Parathyroid adenoma (tissue), 2 donors: ENCODE results near the gene CEP89.
"Not testable (repeated sequence)": the region's sequence is repeated elsewhere in the genome, so short reads cannot be mapped to it uniquely, and the experiment has no call there.

Experiments used
- H2AFZ ChIP-seq: fragments of 300-600 bp; sonication (generic); one replicate; pipeline ENCODE4 v1.7.0; 2017; ENCODE audit warnings: antibody characterized with exemption, mild to moderate bottlenecking
- H3K27ac ChIP-seq: fragments of 300-600 bp; sonication (generic); one replicate; pipeline ENCODE4 v1.7.0; 2017
- H3K27me3 ChIP-seq: fragments of 300-600 bp; sonication (generic); one replicate; pipeline ENCODE4 v1.7.0; 2017; ENCODE audit warnings: low read length; ENCODE audit not compliant: control insufficient read depth, insufficient read depth
- H3K36me3 ChIP-seq: fragments of 300-600 bp; sonication (generic); one replicate; pipeline ENCODE4 v1.7.0; 2017; ENCODE audit warnings: low read length; ENCODE audit not compliant: control insufficient read depth, insufficient read depth
- H3K4me1 ChIP-seq: fragments of 300-600 bp; sonication (generic); one replicate; pipeline ENCODE4 v1.7.0; 2017; ENCODE audit warnings: control low read depth
- H3K4me2 ChIP-seq: fragments of 300-600 bp; sonication (generic); one replicate; pipeline ENCODE4 v1.7.0; 2017; ENCODE audit warnings: low read length
- H3K4me3 ChIP-seq: fragments of 300-600 bp; sonication (generic); one replicate; pipeline ENCODE4 v1.7.0; 2017; ENCODE audit warnings: low read depth, low read length
- H3K79me2 ChIP-seq: fragments of 300-600 bp; sonication (generic); one replicate; pipeline ENCODE4 v1.7.0; 2017; ENCODE audit warnings: control low read depth
- H3K9ac ChIP-seq: fragments of 300-600 bp; sonication (generic); one replicate; pipeline ENCODE4 v1.7.0; 2017; ENCODE audit warnings: mild to moderate bottlenecking
- H3K9me3 ChIP-seq: fragments of 300-600 bp; sonication (generic); one replicate; pipeline ENCODE4 v1.7.0; 2017; ENCODE audit warnings: low read length; ENCODE audit not compliant: control insufficient read depth
- TF ChIP-seq, protein P1 (sequence below): fragments of 300-600 bp; sonication (generic); IDR thresholded peaks from one replicate; pipeline ENCODE4 v1.7.0; 2017; ENCODE audit warnings: antibody characterized with exemption, mild to moderate bottlenecking
- donor health status: primary hyperparathyroidism.

The CEP89 gene

DNA sequence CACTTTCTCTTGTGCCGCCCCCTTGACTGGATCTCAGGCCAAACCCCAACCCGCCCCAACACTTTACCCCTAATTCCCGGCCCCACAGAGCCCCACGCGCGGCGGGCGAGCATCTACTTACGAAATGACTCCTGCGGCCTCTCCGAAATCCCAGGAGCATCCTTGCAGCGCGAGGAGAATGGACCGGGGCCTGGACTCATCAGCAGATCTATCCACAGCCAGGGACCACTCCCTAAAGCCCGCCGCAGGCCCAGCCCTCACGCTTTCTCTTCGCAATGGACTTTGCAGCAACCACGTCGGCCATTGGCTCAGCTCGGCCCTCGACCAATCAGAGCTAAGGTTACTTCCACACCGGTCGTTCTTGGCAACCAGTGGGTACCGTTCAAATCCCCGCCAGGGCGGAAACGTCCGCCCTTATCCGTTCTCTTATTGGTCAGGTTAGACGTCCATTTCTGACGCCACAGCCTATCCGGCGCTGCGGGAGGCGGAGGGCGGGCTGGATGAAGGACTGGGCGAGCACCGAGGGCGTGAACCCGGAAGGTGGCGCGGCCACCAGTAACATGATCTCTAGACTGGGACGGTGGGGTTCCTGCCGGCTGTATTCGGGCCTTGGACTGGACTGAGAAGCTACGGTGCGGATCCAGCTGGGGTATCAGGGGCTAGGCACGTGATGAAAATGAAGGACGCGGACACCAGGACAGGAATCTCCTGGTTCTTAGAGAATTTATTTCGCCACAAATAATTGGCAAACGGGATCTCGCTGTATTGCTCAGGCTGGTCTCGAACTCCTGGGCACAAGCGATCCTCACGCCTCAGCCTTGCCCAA, at the start of gene CEP89, which contains the start of gene FAAP24:
TSS of gene CEP89 (minus strand) at position 244 of the 826 bp plus-strand sequence. CDS start at position 160, 84 bp downstream.
TSS of gene FAAP24 (plus strand) at position 528 of the 826 bp plus-strand sequence. CDS start 955 bp downstream, outside the sequence.
- Histone ChIP-seq H3K4me3 (peak within 1 kb of the TSS; percentile 89), H2AFZ (peak within 1 kb of the TSS; percentile 99), H3K36me3 (no peaks in the 10 kb centered on the region), H3K27me3 (no peaks in the 10 kb centered on the region), H3K9me3 (no peaks in the 10 kb centered on the region), H3K4me1 (no peaks in the 10 kb centered on the region), H3K4me2 (peak within 1 kb of the TSS; percentile 80), H3K27ac (peak within 1 kb of the TSS; percentile 43), H3K79me2 (peaks cover 4% of the 10 kb centered on the region), H3K9ac (no peak within 1 kb of the TSS)
- TF ChIP-seq, protein P1, sequence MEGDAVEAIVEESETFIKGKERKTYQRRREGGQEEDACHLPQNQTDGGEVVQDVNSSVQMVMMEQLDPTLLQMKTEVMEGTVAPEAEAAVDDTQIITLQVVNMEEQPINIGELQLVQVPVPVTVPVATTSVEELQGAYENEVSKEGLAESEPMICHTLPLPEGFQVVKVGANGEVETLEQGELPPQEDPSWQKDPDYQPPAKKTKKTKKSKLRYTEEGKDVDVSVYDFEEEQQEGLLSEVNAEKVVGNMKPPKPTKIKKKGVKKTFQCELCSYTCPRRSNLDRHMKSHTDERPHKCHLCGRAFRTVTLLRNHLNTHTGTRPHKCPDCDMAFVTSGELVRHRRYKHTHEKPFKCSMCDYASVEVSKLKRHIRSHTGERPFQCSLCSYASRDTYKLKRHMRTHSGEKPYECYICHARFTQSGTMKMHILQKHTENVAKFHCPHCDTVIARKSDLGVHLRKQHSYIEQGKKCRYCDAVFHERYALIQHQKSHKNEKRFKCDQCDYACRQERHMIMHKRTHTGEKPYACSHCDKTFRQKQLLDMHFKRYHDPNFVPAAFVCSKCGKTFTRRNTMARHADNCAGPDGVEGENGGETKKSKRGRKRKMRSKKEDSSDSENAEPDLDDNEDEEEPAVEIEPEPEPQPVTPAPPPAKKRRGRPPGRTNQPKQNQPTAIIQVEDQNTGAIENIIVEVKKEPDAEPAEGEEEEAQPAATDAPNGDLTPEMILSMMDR = peak; percentile 16

- H3K9ac ChIP-seq, H3K4me1 ChIP-seq, H3K9me3 ChIP-seq, H3K4me3 ChIP-seq, H3K36me3 ChIP-seq, H3K27ac ChIP-seq, H3K27me3 ChIP-seq, H3K79me2 ChIP-seq, H2AFZ ChIP-seq, H3K4me2 ChIP-seq: not testable (repeated sequence)
Observed at GRCh38 chr19:33010891-33011290, 39.1 kb upstream of the CEP89 start.

- no peaks in the 10 kb centered on the region for H3K9me3 ChIP-seq
- no peak overlapping the region for H3K4me3 ChIP-seq
- TF ChIP-seq, protein P1 = no peak
- H3K4me1 ChIP-seq = peaks cover 10% of the 10 kb centered on the region
- H3K27ac ChIP-seq = no peak overlapping the region
- H3K9ac ChIP-seq = no peak overlapping the region
- no peak overlapping the region for H3K4me2 ChIP-seq
- no peak overlapping the region for H2AFZ ChIP-seq
- no peaks in the 10 kb centered on the region for H3K27me3 ChIP-seq
- no peaks in the 10 kb centered on the region for H3K79me2 ChIP-seq
- H3K36me3 ChIP-seq = no peaks in the 10 kb centered on the region
Observed at GRCh38 chr19:33008738-33009137, 37.0 kb upstream of the CEP89 start.

GRCh38 chr19:33005440-33005839, 33.7 kb upstream of the CEP89 start:
- Histone ChIP-seq H3K4me1 (peaks cover 21% of the 10 kb centered on the region), H3K4me2 (no peak overlapping the region), H2AFZ (peak overlapping the region; percentile 14), H3K79me2 (peaks cover 6% of the 10 kb centered on the region), H3K4me3 (no peak overlapping the region), H3K9me3 (no peaks in the 10 kb centered on the region), H3K36me3 (no peaks in the 10 kb centered on the region), H3K27me3 (no peaks in the 10 kb centered on the region), H3K9ac (no peak overlapping the region), H3K27ac (peak overlapping the region; percentile 87)
- TF ChIP-seq, protein P1 = no peak

- not testable (repeated sequence) for H2AFZ ChIP-seq
Observed at GRCh38 chr19:33003424-33004024, 31.8 kb upstream of the CEP89 start.

GRCh38 chr19:33002126-33002865, 30.5 kb upstream of the CEP89 start:
- H2AFZ ChIP-seq = peak overlapping the region; percentile 45
- H3K9me3 ChIP-seq, H3K4me3 ChIP-seq, H3K36me3 ChIP-seq, H3K27me3 ChIP-seq, H3K79me2 ChIP-seq, H3K4me2 ChIP-seq: not testable (repeated sequence)
- H3K4me1 ChIP-seq = peaks cover 21% of the 10 kb centered on the region
- peak overlapping the region; percentile 78 for H3K27ac ChIP-seq
- peak overlapping the region; percentile 3 for H3K9ac ChIP-seq

More at GRCh38 chr19:33003424-33004024, 31.8 kb upstream of the CEP89 start:
- not testable (repeated sequence) for H3K4me3 ChIP-seq, H3K9me3 ChIP-seq, H3K27me3 ChIP-seq, H3K4me2 ChIP-seq, H3K9ac ChIP-seq, H3K79me2 ChIP-seq, H3K36me3 ChIP-seq
- peaks cover 21% of the 10 kb centered on the region for H3K4me1 ChIP-seq
- H3K27ac ChIP-seq = peak overlapping the region; percentile 78
